Nephron progenitor cell (in vitro differentiated cells): ENCODE measurements around the gene NUDT16L1.
A peak's percentile ranks its signal among the peaks of the same experiment; 100 is the strongest.

Source experiments
- DNase-seq: peaks from one replicate; pipeline ENCODE4 v3.0.0; 2021
- H3K27ac Mint-ChIP-seq: 2 replicates; pipeline ENCODE4 v1.8.0; 2021; ENCODE audit warnings: mild to moderate bottlenecking, moderate library complexity, mixed read lengths
- H3K27me3 Mint-ChIP-seq: 2 replicates; pipeline ENCODE4 v1.8.0; 2021; ENCODE audit warnings: mild to moderate bottlenecking, low read depth, mixed read lengths; ENCODE audit not compliant: poor library complexity
- H3K36me3 Mint-ChIP-seq: 2 replicates; pipeline ENCODE4 v1.8.0; 2021; ENCODE audit warnings: low read depth, mixed read lengths
- H3K4me1 Mint-ChIP-seq: 2 replicates; pipeline ENCODE4 v1.8.0; 2021; ENCODE audit warnings: mixed read lengths
- H3K4me3 Mint-ChIP-seq: 2 replicates; pipeline ENCODE4 v1.8.0; 2021; ENCODE audit warnings: mild to moderate bottlenecking, moderate library complexity, mixed read lengths
- H3K9me3 Mint-ChIP-seq: 2 replicates; pipeline ENCODE4 v1.8.0; 2021; ENCODE audit warnings: mild to moderate bottlenecking, moderate library complexity, mixed read lengths
- CTCF ChIP-seq: fragments of 200-600 bp; sonication (generic); IDR thresholded peaks from 2 replicates; pipeline ENCODE4 v1.5.0; 2021; ENCODE audit warnings: antibody characterized with exemption

The NUDT16L1 gene

GRCh38 chr16:4667203-4667963 is 26.0 kb upstream of the NUDT16L1 start:
- H3K27me3 Mint-ChIP-seq, result no peaks in the 10 kb centered on the region
- no peak overlapping the region for H3K4me3 Mint-ChIP-seq
- H3K27ac Mint-ChIP-seq, result peak overlapping the region; percentile 89
- no peak for TF ChIP-seq CTCF
- no peaks in the 10 kb centered on the region for H3K9me3 Mint-ChIP-seq
- peaks cover 14% of the 10 kb centered on the region for H3K36me3 Mint-ChIP-seq
- no peak for DNase-seq
- H3K4me1 Mint-ChIP-seq, result peaks cover 12% of the 10 kb centered on the region

GRCh38 chr16:4668313-4668960 is 24.9 kb upstream of the NUDT16L1 start:
- no peaks in the 10 kb centered on the region for H3K9me3 Mint-ChIP-seq
- H3K27ac Mint-ChIP-seq, result no peak overlapping the region
- H3K4me3 Mint-ChIP-seq, result no peak overlapping the region
- H3K36me3 Mint-ChIP-seq, result peaks cover 14% of the 10 kb centered on the region
- DNase-seq, result no peak
- no peaks in the 10 kb centered on the region for H3K27me3 Mint-ChIP-seq
- TF ChIP-seq CTCF, result no peak
- peaks cover 8% of the 10 kb centered on the region for H3K4me1 Mint-ChIP-seq

DNA sequence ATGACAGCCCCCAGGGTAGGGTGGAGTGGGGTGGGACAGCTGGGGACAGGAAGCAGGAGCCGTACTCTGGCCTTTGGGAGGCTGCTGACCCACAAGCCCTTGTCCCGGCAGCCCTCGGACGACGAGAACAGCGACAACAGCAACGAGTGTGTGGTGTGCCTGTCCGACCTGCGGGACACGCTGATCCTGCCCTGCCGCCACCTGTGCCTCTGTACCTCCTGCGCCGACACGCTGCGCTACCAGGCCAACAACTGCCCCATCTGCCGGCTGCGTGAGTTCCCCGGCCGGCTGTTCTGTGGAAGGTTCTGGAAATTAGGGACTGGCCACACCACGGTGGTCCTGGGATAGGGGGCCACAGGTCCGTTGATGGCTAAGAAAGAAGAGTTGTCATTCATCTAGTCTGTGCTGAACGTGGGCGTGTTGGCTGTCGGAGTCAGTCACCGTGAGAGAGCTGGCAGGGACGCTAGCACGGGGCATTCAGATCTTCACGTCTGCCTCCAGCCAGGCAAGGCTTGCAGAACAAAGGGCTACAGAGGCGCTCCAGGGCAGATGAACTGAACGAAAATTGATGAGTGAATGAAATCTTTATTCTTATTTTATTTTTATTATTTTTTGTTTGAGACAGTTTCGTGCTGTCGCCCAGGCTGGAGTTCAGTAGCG is 19.8 kb upstream of the NUDT16L1 start:
- Mint-ChIP-seq H3K9me3 (no peaks in the 10 kb centered on the region), H3K36me3 (peaks cover 16% of the 10 kb centered on the region), H3K4me1 (peaks cover 27% of the 10 kb centered on the region), H3K4me3 (no peak overlapping the region), H3K27me3 (no peaks in the 10 kb centered on the region), H3K27ac (peak overlapping the region; percentile 64)
- TF ChIP-seq CTCF, result no peak
- DNase-seq, result no peak

- H3K27ac Mint-ChIP-seq, result peak overlapping the region; percentile 66
- peaks cover 38% of the 10 kb centered on the region for H3K4me1 Mint-ChIP-seq
- DNase-seq, result no peak
- no peak for TF ChIP-seq CTCF
- H3K4me3 Mint-ChIP-seq, result no peak overlapping the region
- H3K36me3 Mint-ChIP-seq, result peaks cover 10% of the 10 kb centered on the region
- no peaks in the 10 kb centered on the region for H3K9me3 Mint-ChIP-seq
- no peaks in the 10 kb centered on the region for H3K27me3 Mint-ChIP-seq
Observed at GRCh38 chr16:4674926-4675530, 18.3 kb upstream of the NUDT16L1 start.

DNA sequence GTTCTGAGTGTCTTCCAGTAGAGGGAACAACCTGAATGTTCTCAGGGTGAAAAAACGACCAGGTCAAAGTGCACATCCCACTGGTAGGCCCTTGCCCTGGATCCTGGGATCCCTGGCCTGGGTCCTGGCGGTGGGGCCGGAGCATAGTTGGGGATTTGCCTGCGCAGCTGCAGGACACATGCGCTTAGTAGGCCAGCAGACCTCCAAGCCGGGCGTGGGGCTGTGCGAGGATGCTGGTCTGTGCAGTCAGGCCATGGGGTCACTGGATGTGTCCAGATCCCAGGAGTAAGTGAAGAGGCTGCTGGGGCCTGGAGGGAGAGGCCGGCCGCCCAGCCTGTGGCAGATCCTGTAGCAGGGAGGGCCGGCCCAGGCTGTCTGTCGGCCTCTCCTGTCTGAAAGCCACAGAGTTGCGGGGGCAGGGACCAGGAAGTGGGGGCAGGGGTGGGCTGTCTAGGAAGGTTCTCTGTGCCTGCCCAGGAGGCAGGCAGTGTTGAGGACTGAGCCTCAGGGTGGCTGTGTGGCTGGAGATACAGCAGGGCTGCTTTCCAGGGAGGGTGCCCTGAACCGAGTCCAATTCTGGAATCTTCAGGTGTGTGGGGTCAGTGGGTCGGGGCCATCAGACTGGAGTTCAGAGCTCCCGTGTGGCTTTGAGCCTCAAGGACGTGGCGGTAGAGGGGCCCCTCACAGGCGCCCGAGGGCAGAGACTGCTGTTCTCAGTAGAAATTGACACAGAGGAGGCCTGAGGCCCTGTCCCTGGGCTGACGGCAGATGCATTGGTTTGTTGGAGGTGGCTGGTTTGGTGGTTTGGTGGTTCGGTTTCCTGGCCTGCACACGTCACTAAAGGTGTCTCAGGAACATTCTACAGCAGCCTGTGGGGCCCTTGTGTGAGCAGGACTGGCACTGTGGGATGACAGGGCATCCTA is 17.2 kb upstream of the NUDT16L1 start:
- H3K9me3 Mint-ChIP-seq, result no peaks in the 10 kb centered on the region
- H3K27me3 Mint-ChIP-seq, result no peaks in the 10 kb centered on the region
- peak overlapping the region; percentile 96 for H3K27ac Mint-ChIP-seq
- no peak overlapping the region for H3K4me3 Mint-ChIP-seq
- TF ChIP-seq CTCF, result no peak
- DNase-seq, result no peak
- peaks cover 42% of the 10 kb centered on the region for H3K4me1 Mint-ChIP-seq
- peaks cover 10% of the 10 kb centered on the region for H3K36me3 Mint-ChIP-seq
